ENCODE results near the gene NWD2. TPM values are rescaled to one million over a fixed set of nuclear protein-coding genes. Genes with fewer than 3 reads are reported as not detected.

NWD2 gene
- polyA plus RNA-seq, 1 donor (not counting 4 experiments of a cell fraction or from before 2014, with no cell fraction given), result 0.10 TPM

DNA sequence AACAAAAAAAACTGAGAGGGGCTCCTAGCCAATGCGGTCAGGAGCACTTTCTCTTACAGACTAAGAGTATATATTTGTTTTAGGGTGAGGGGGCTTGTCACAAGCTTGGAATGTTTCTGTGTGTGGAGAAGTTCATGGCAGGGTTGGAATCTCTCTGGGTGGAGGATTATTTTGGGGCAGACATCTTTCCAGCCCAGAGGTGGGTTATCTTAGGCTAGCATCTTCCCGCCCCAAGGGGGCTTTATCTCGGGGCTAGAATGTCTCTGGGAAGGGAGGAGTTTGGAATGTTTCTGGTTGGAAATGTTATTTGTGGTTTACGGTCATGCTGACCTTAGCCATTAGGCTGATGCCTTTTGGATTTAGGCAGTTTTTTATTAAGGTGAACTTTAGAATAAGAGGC, 236.0 kb downstream of the NWD2 start:
- DNase-seq (ENCODE audit: low read depth, low spot score) (no peak), FAIRE-seq (no peak)
- Histone ChIP-seq H3K4me2 (ENCODE audit: control insufficient read depth, extremely low read depth, insufficient read depth, low read depth, low read length) (no peak overlapping the region), H3K79me2 (ENCODE audit: control insufficient read depth, insufficient read depth, low read length) (no peaks in the 10 kb centered on the region), H3K9me1 (ENCODE audit: control insufficient read depth, extremely low read depth, insufficient read depth, low read length) (no peaks in the 10 kb centered on the region), H3K9ac (ENCODE audit: control insufficient read depth, extremely low read depth, insufficient read depth, low read length) (no peak overlapping the region), H3K4me1 (ENCODE audit: control insufficient read depth, extremely low read depth, insufficient read depth, low read length) (peaks cover 2% of the 10 kb centered on the region), H3K9me3 (ENCODE audit: control insufficient read depth, low read depth, low read length) (no peaks in the 10 kb centered on the region), H3K36me3 (ENCODE audit: control insufficient read depth in 2 of 2, extremely low read depth in 1 of 2, insufficient read depth in 2 of 2, low read length in 2 of 2) (no peaks in the 10 kb centered on the region), H3K27me3 (ENCODE audit: control insufficient read depth, extremely low read depth, insufficient read depth, low read length) (no peaks in the 10 kb centered on the region), H3K4me3 (ENCODE audit: control insufficient read depth in 2 of 3, extremely low read depth in 1 of 3, insufficient read depth in 2 of 3, low read depth in 1 of 3, low read length in 3 of 3) (no peak overlapping the region), H3K27ac (ENCODE audit: control insufficient read depth, insufficient read depth, low read length) (no peak overlapping the region), H4K20me1 (ENCODE audit: control insufficient read depth, extremely low read depth, insufficient read depth, low read length) (no peaks in the 10 kb centered on the region), H2AFZ (ENCODE audit: control insufficient read depth, low read length) (no peak overlapping the region)
- TF ChIP-seq EZH2 (IDR thresholded peaks at IDR 0.05; ENCODE audit: low read length), result no peak
- TF ChIP-seq, protein P1, sequence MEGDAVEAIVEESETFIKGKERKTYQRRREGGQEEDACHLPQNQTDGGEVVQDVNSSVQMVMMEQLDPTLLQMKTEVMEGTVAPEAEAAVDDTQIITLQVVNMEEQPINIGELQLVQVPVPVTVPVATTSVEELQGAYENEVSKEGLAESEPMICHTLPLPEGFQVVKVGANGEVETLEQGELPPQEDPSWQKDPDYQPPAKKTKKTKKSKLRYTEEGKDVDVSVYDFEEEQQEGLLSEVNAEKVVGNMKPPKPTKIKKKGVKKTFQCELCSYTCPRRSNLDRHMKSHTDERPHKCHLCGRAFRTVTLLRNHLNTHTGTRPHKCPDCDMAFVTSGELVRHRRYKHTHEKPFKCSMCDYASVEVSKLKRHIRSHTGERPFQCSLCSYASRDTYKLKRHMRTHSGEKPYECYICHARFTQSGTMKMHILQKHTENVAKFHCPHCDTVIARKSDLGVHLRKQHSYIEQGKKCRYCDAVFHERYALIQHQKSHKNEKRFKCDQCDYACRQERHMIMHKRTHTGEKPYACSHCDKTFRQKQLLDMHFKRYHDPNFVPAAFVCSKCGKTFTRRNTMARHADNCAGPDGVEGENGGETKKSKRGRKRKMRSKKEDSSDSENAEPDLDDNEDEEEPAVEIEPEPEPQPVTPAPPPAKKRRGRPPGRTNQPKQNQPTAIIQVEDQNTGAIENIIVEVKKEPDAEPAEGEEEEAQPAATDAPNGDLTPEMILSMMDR (optimal IDR thresholded peaks at IDR 0.05 in 1 of 3, IDR thresholded peaks at IDR 0.05 in 1 of 3, conservative IDR thresholded peaks at IDR 0.05 in 1 of 3; ENCODE audit: extremely low read depth in 1 of 3, insufficient read depth in 2 of 3, low read length in 3 of 3), result no peak
- dilution Hi-C loops (cut with MboI; ENCODE audit: extremely low pct_ligation_motif_present, low sequenced_read_pairs), result no loop called here

DNA sequence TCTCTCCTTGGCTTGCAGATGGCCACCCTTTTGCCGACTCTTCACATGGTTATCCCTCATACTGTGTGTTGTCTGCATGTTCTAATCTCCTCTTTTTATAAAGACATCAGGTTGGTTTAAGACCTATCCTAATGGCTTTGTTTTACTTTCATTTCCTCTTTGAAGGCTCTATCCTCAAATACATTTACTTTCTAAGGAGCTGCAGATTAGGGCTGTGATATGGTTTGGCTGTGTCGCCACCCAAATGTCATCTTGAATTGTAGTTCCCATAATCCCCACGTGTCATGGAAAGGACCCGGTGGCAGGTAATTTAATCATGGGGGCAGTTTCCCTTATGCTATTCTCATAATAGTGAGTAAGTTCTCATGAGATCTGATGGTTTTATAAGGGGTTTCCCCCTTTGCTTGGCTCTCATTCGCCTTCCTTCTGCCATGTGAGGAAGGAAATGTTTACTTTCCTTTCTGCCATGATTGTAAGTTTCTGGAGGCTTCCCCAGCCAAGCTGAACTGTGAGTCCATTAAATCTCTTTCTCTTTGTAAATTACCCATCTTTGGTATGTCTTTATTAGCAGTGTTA, 237.1 kb downstream of the NWD2 start:
- dilution Hi-C loops (cut with MboI; ENCODE audit: extremely low pct_ligation_motif_present, low sequenced_read_pairs), result no loop called here
- FAIRE-seq (no peak), DNase-seq (ENCODE audit: low read depth, low spot score) (no peak)
- TF ChIP-seq, protein P1 (optimal IDR thresholded peaks at IDR 0.05 in 1 of 3, IDR thresholded peaks at IDR 0.05 in 1 of 3, conservative IDR thresholded peaks at IDR 0.05 in 1 of 3; ENCODE audit: extremely low read depth in 1 of 3, insufficient read depth in 2 of 3, low read length in 3 of 3), result no peak
- TF ChIP-seq EZH2 (IDR thresholded peaks at IDR 0.05; ENCODE audit: low read length), result no peak
- Histone ChIP-seq H3K4me1 (ENCODE audit: control insufficient read depth, extremely low read depth, insufficient read depth, low read length) (peaks cover 2% of the 10 kb centered on the region), H3K9ac (ENCODE audit: control insufficient read depth, extremely low read depth, insufficient read depth, low read length) (no peak overlapping the region), H3K79me2 (ENCODE audit: control insufficient read depth, insufficient read depth, low read length) (no peaks in the 10 kb centered on the region), H3K9me3 (ENCODE audit: control insufficient read depth, low read depth, low read length) (no peaks in the 10 kb centered on the region), H3K36me3 (ENCODE audit: control insufficient read depth in 2 of 2, extremely low read depth in 1 of 2, insufficient read depth in 2 of 2, low read length in 2 of 2) (no peaks in the 10 kb centered on the region), H3K27me3 (ENCODE audit: control insufficient read depth, extremely low read depth, insufficient read depth, low read length) (no peaks in the 10 kb centered on the region), H3K4me2 (ENCODE audit: control insufficient read depth, extremely low read depth, insufficient read depth, low read depth, low read length) (no peak overlapping the region), H4K20me1 (ENCODE audit: control insufficient read depth, extremely low read depth, insufficient read depth, low read length) (no peaks in the 10 kb centered on the region), H2AFZ (ENCODE audit: control insufficient read depth, low read length) (no peak overlapping the region), H3K9me1 (ENCODE audit: control insufficient read depth, extremely low read depth, insufficient read depth, low read length) (no peaks in the 10 kb centered on the region), H3K4me3 (ENCODE audit: control insufficient read depth in 2 of 3, extremely low read depth in 1 of 3, insufficient read depth in 2 of 3, low read depth in 1 of 3, low read length in 3 of 3) (no peak overlapping the region), H3K27ac (ENCODE audit: control insufficient read depth, insufficient read depth, low read length) (no peak overlapping the region)

Measured in keratinocyte (primary cell).